Fibroblast of skin of left quadriceps (primary cell): ENCODE data around the gene DYNC2H1.
A peak's percentile ranks its signal among the peaks of the same experiment; 100 is the strongest.
"Not testable (repeated sequence)": the region's sequence is repeated elsewhere in the genome, so short reads cannot be mapped to it uniquely, and the experiment has no call there.

ENCODE experiments used
- DNase-seq, 2 experiments: peaks; one replicate each; pipeline ENCODE4 v3.0.0-alpha.2; 2013; ENCODE audit warnings: low read depth in 2 of 2

The DYNC2H1 gene

DNA sequence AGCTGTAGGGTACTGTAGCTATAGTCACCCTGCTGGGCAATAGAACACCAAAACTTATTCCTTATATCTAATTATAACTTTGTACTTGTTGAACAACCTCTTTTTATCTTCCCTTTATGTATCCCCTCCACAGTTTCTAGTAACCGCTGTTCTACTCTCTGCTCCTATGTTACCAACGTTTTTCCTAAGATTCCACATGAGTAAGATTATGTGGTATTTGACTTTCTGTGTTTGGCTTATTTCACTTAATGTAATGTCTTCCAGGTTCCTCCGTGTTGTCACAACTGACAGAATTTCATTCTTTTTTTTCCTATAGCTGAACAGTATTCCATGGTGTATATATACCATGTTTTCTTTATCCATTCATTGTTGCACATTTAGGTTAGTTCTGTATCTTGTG is 258.4 kb downstream of the DYNC2H1 start:
- DNase-seq: peak; percentile 30 to 36

GRCh38 chr11:103368145-103368544 is 258.9 kb downstream of the DYNC2H1 start:
- peak; percentile 37 to 39 for DNase-seq

- DNase-seq: no peak
These were observed 260.9 kb downstream of the DYNC2H1 start for GRCh38 chr11:103370076-103370475.

DNA sequence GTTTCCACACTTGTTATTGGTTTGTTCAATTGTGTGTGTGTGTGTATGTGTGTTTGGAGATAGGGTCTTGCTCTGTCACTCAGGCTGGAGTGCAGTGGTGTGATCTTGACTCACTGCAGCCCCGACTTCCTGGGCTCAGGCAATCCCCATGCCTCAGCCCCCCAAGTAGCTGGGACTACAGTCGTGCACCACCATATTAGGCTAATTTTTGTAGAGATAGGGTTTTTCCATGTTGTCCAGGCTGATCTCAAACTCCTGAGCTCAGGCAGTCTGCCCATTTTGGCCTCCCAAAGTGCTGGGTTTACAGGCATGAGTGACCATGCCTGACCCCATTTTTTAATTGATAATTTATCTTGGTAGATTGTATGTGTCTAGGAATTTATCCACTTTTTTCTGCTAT is 263.7 kb downstream of the DYNC2H1 start:
- DNase-seq: no peak

DNA sequence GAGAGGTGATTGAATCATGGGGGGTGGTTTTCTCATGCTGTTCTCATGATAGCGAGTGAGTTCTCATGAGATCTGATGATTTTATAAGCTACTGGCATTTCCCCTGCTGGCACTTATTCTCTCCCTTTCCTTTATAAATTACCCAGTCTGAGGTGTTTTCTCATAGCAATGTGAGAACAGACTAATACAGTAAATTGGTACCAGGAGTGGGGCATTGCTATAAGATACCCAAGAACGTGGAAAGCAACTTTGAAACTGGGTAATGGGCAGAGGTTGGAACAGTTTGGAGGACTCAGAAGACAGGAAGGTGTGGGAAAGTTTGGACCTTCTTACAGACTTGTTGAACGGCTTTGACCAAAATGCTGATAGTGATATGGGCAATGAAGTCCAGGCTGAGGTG is 265.0 kb downstream of the DYNC2H1 start:
- not testable (repeated sequence) for DNase-seq

- no peak for DNase-seq
These were observed 269.7 kb downstream of the DYNC2H1 start for GRCh38 chr11:103378931-103379330.

DNA sequence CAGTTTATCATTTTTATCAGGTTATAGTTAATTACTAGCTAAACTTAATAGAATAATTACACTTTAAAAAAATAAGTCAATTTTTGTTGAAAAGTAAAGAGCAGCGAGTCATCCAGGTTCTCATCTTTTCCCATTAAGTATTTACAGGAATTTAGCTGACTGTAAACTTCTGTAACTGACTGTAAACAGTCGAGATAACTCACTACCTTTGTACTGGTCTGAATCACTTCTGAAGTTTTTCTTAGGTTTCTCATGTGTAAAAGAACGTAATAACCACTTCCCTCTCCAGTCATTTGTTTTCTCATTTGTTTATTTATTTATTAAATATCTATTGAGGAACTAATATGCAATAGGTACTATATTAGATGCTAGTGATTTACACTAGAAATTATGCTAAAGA is 270.8 kb downstream of the DYNC2H1 start:
- DNase-seq: no peak

DNA sequence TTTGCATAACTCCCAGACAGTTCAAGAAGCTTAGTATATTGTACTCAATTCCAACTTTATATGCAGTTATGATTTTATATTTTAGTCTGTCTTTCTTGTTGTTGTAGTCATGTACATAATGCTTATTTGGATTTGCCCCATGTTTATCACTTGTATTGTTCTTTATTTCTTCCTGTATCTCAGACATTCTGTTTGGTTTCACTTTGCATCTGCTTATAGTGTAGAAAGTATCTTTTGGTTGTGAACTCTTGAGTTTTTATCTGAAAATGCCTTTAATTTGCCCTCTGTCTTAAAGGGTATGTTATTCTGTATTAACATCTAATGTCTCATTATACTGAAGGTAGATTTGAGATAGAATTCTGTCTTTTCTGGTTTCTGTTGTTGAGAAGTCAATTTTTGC is 275.4 kb downstream of the DYNC2H1 start:
- DNase-seq: no peak

GRCh38 chr11:103395612-103396011 is 286.4 kb downstream of the DYNC2H1 start:
- peak; percentile 21 to 26 for DNase-seq

- DNase-seq: no peak
These were observed 287.0 kb downstream of the DYNC2H1 start for GRCh38 chr11:103396237-103396636.

- no peak for DNase-seq
These were observed 288.1 kb downstream of the DYNC2H1 start for GRCh38 chr11:103397369-103397768.

GRCh38 chr11:103398829-103399228 is 289.6 kb downstream of the DYNC2H1 start:
- DNase-seq: no peak

- no peak for DNase-seq
These were observed 297.1 kb downstream of the DYNC2H1 start for GRCh38 chr11:103406357-103406756.

DNA sequence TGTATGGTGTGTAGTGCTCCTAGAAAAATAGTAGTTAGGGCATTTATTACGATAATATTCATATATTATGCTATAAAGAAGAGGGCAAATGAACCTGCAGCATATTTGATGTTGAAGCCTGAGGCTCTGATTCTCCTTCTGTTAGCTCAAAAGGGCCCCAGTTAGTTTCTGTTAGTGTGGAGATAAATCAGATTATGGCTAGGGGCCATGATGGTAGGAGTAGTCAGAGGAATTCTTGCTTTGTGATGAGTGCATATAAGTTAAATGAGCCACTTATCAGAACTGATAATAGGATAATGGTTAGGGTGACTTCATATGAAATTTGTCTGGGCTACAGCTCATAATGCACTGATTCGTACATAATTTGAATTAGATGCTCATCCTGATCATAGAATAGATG is 298.4 kb downstream of the DYNC2H1 start:
- DNase-seq: no peak

DNA sequence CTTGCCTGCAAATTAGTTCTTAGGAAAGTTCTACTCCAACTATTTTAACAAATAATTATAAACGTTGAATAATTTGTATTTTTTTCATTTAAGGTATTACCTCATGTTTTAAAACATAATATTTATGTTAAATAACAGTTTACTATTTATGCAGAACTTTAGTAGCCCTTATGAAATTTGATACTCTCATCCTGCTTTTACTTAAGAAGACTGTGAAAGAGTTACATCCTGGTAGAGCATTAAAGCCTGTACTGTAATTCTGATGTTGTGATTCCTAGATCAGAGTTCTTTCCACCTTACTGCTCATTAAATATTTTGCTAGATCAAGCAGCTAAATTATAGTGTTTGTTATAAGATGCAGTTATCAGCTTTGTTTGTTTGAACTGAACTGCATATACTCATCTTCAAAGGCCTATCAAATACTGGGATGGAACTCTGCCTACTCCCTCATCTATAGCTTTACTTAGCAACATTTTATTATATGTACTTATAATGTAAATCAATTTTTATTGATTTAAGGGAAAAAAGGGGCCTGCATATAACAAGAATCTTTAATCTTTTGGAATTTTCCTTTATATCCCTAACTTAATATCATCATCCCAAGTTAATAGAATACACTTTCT is 304.2 kb downstream of the DYNC2H1 start:
- DNase-seq: no peak

GRCh38 chr11:103418014-103418413 is 308.8 kb downstream of the DYNC2H1 start:
- DNase-seq: no peak

DNA sequence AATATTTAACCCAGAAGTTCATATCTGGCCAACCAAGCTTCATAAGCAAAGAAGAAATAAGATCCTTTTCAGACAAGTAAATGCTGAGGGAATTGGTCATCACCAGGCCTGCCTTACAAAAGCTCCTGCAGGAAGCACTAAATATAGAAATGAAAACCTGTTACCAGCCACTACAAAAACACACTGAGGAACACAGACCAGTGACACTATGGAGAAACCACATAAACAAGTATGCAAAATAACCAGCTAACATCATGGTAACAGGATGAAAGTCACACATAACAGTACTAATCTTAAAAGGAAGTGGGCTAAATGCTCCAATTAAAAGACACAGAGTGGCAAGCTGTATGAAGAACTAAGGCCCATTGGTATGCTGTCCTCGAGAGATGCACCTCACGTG is 311.4 kb downstream of the DYNC2H1 start:
- no peak for DNase-seq

DNA sequence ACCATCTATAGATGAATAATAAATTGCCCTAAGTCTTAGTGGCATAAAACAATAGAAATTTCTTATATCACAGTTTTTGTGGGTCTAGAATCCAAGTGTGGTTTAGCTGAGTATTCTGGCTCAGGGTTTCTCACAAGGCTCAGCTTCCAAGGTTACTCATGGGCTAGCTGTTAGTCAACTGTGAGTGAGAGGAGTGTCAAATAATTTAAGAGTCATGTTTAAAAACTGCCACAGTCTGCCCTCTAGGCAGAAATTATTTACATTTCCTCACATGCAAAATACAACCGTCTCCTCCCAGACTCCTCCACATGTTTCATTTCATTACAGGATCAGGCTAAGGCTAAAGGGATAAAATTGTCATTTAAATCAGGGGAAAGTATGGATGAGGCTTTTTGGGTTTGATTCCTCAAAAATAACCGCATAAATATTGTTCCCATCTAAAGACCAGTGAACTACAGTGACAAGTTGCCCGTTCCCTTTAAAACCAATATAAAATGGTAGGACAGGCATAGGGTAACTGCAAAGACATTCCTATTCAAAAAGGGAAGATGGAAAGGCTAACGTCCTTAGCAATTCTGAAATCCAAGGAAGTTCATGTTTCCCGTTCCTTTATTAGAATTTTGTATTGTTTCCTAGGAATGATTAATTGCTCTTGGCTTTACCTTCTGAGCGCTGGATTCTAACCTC is 324.3 kb downstream of the DYNC2H1 start:
- peak; percentile 47 to 50 for DNase-seq

DNA sequence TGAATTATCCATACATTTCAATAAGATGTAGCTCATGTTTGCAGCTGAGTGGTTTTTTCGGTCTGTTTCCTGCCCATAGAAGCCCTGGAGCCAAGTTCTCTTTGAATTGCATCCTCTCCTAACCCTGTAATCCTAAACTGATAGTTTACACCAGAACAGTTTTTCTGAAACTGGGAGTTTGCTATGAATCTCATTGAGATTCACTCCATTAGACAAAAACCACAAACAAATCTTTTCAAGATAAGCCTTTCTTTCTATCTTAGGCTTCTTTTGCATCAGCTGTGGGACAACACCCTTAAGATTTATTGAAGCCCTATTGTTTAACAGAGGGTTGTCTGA is 324.8 kb downstream of the DYNC2H1 start:
- no peak for DNase-seq

DNA sequence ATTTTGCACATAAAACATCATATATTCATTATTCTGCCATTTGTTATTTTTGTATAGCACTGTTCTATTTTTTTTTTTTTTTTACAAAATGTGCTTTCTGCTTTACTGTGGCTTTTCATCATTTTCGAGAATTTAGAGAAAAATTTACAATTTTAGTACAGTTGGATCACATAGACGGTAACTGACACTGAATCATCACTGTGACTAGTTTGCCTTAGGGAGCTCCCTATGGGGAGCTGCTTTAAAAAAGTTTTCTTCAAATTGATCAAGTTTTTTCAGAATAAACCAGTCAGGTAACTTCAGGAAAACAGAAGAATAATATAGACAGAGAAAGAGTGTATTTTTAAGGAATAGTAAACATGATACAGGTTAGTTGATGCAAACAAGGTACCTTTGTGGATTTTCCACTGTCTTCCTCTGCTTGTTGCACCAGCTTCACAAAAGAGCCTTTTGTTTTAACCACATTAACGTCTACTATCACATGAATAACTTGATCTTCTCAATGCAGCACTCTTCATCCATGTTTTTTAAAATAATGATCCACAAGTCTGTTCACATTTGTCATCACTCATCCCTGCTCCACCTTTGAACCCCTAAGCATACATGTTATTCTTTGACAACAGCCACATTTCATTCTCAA is 327.0 kb downstream of the DYNC2H1 start:
- DNase-seq: no peak

DNA sequence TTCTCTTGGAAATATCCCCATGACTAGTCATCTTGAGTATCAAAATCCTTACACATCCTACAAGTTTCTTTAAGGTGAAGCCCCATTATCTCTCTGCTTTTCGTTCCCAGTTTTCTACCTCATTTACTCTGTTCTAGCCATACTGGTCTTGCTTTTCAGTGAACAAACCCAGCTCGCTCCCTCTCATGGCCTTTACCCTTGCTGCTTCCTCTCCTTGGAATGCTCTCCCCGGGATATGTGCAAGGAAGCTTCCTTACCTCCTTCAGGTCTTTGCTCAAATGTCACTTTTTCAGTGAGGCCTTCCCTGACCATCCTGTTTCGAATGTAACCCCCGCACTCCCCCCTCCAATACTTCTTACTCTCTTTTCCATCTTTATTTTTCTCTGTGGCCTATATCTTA is 331.8 kb downstream of the DYNC2H1 start:
- DNase-seq: no peak

GRCh38 chr11:103448966-103449365 is 339.7 kb downstream of the DYNC2H1 start:
- DNase-seq: no peak

GRCh38 chr11:103450241-103450640 is 341.0 kb downstream of the DYNC2H1 start:
- DNase-seq: no peak
